HG02798 (cell line): Measurements from ENCODE around the gene SLC16A11.
"Not testable (repeated sequence)": the region's sequence is repeated elsewhere in the genome, so short reads cannot be mapped to it uniquely, and the experiment has no call there.

ENCODE experiments used
- ATAC-seq: cut with Tn5 transposase; IDR thresholded peaks from one replicate; pipeline ENCODE4 v1.9.1; 2021; ENCODE audit warnings: mild to moderate bottlenecking; ENCODE audit not compliant: unreplicated experiment, poor library complexity

SLC16A11 gene

GRCh38 chr17:7043497-7044198 is at the start of gene SLC16A11:
SLC16A11 (minus strand) TSS chr17:7044092; CDS start chr17:7043513, 579 bp downstream.
- no peak for ATAC-seq

GRCh38 chr17:7091311-7092005 is 47.6 kb upstream of the SLC16A11 start:
- ATAC-seq, result not testable (repeated sequence)

- not testable (repeated sequence) for ATAC-seq
These were observed 45.7 kb upstream of the SLC16A11 start for GRCh38 chr17:7089570-7089969.

GRCh38 chr17:7088442-7088841 is 44.5 kb upstream of the SLC16A11 start:
- not testable (repeated sequence) for ATAC-seq

- ATAC-seq, result no peak
These were observed 40.2 kb upstream of the SLC16A11 start for GRCh38 chr17:7084088-7084487.

GRCh38 chr17:7083592-7083991 is 39.7 kb upstream of the SLC16A11 start:
- no peak for ATAC-seq

- ATAC-seq, result no peak
These were observed 37.6 kb upstream of the SLC16A11 start for GRCh38 chr17:7081341-7082062.

- no peak for ATAC-seq
These were observed 36.7 kb upstream of the SLC16A11 start for GRCh38 chr17:7080456-7081041.

GRCh38 chr17:7079581-7080455 is 35.9 kb upstream of the SLC16A11 start, which contains the start of gene CLEC10A:
CLEC10A (minus strand) TSS chr17:7080251; CDS start chr17:7078812, 1,439 bp downstream.
- ATAC-seq, result no peak

GRCh38 chr17:7078711-7079110 is 34.8 kb upstream of the SLC16A11 start:
- ATAC-seq, result no peak

GRCh38 chr17:7077911-7078546 is 34.1 kb upstream of the SLC16A11 start:
- ATAC-seq, result no peak

- ATAC-seq, result no peak
These were observed 31.0 kb upstream of the SLC16A11 start for GRCh38 chr17:7074931-7075330.

GRCh38 chr17:7072406-7072805 is 28.5 kb upstream of the SLC16A11 start:
- ATAC-seq, result no peak

GRCh38 chr17:7070712-7071111 is 26.8 kb upstream of the SLC16A11 start:
- ATAC-seq, result no peak

- ATAC-seq, result no peak
These were observed 24.4 kb upstream of the SLC16A11 start for GRCh38 chr17:7068268-7068667.

GRCh38 chr17:7067198-7067597 is 23.3 kb upstream of the SLC16A11 start:
- no peak for ATAC-seq

- no peak for ATAC-seq
These were observed 20.4 kb upstream of the SLC16A11 start for GRCh38 chr17:7064261-7064660.

- no peak for ATAC-seq
These were observed 19.7 kb upstream of the SLC16A11 start for GRCh38 chr17:7063518-7064094.
